Ectodermal cell (in vitro differentiated cells): ENCODE results near the gene SMARCA4.

ENCODE experiments used
- H3K27ac ChIP-seq: 2 replicates; pipeline ENCODE4 v1.7.0; 2013; ENCODE audit warnings: mild to moderate bottlenecking, low read depth, low read length; ENCODE audit not compliant: insufficient read depth, poor library complexity, severe bottlenecking
- H3K27me3 ChIP-seq: 2 replicates; pipeline ENCODE4 v1.7.0; 2013; ENCODE audit warnings: mild to moderate bottlenecking, low read length; ENCODE audit not compliant: insufficient read depth, control insufficient read depth, poor library complexity, severe bottlenecking
- H3K36me3 ChIP-seq: one replicate; pipeline ENCODE4 v1.7.0; 2013; ENCODE audit warnings: low read length; ENCODE audit not compliant: control insufficient read depth, insufficient read depth
- H3K4me1 ChIP-seq: one replicate; pipeline ENCODE4 v1.7.0; 2013; ENCODE audit warnings: low read length; ENCODE audit not compliant: control insufficient read depth, insufficient read depth
- H3K4me3 ChIP-seq: 2 replicates; pipeline ENCODE4 v1.7.0; 2013; ENCODE audit warnings: low read depth, low read length, control low read depth; ENCODE audit not compliant: insufficient read depth
- H3K9me3 ChIP-seq: 2 replicates; pipeline ENCODE4 v1.7.0; 2013; ENCODE audit warnings: mild to moderate bottlenecking, low read length, moderate library complexity; ENCODE audit not compliant: control insufficient read depth
- WGBS, 2 experiments: methylation state at CpG; one replicate each; pipeline ENCODE4 v1.1.7; 2013; ENCODE audit warnings: missing lambda C conversion rate in 2 of 2; 5-methylcytosine and 5-hydroxymethylcytosine counted together

SMARCA4 gene

GRCh38 chr19:11047866-11048265 lies 87.0 kb downstream of the SMARCA4 start:
- 95 to 98% methylated on average over 4 of the region's 4 CpGs for WGBS, 2 experiments
- H3K27ac ChIP-seq, result no peak overlapping the region
- no peak overlapping the region for H3K4me3 ChIP-seq
- no peaks in the 10 kb centered on the region for H3K4me1 ChIP-seq
- H3K9me3 ChIP-seq, result no peaks in the 10 kb centered on the region
- peaks cover 28% of the 10 kb centered on the region for H3K36me3 ChIP-seq
- H3K27me3 ChIP-seq, result no peaks in the 10 kb centered on the region

GRCh38 chr19:11050323-11051114 lies 89.7 kb downstream of the SMARCA4 start:
- no peaks in the 10 kb centered on the region for H3K9me3 ChIP-seq
- H3K27ac ChIP-seq, result no peak overlapping the region
- no peak overlapping the region for H3K4me3 ChIP-seq
- WGBS, 2 experiments, result 94 to 95% methylated on average over 9 of the region's 9 CpGs
- H3K36me3 ChIP-seq, result peaks cover 22% of the 10 kb centered on the region
- H3K27me3 ChIP-seq, result no peaks in the 10 kb centered on the region
- no peaks in the 10 kb centered on the region for H3K4me1 ChIP-seq

GRCh38 chr19:11053817-11054195 lies 93.0 kb downstream of the SMARCA4 start:
- no peak overlapping the region for H3K4me3 ChIP-seq
- H3K27me3 ChIP-seq, result no peaks in the 10 kb centered on the region
- peaks cover 23% of the 10 kb centered on the region for H3K36me3 ChIP-seq
- no peaks in the 10 kb centered on the region for H3K9me3 ChIP-seq
- 94 to 96% methylated on average over 4 of the region's 4 CpGs for WGBS, 2 experiments
- no peaks in the 10 kb centered on the region for H3K4me1 ChIP-seq
- no peak overlapping the region for H3K27ac ChIP-seq

GRCh38 chr19:11054200-11054599 lies 93.4 kb downstream of the SMARCA4 start:
- no peak overlapping the region for H3K27ac ChIP-seq
- WGBS, 2 experiments, result 88 to 91% methylated on average over 8 of the region's 8 CpGs
- H3K4me1 ChIP-seq, result no peaks in the 10 kb centered on the region
- H3K9me3 ChIP-seq, result no peaks in the 10 kb centered on the region
- H3K27me3 ChIP-seq, result no peaks in the 10 kb centered on the region
- peaks cover 19% of the 10 kb centered on the region for H3K36me3 ChIP-seq
- H3K4me3 ChIP-seq, result no peak overlapping the region

GRCh38 chr19:11054628-11055027 lies 93.8 kb downstream of the SMARCA4 start:
- no peak overlapping the region for H3K4me3 ChIP-seq
- WGBS, 2 experiments, result 95 to 97% methylated on average over 8 of the region's 8 CpGs

GRCh38 chr19:11058246-11059030 lies 97.6 kb downstream of the SMARCA4 start:
- no peak overlapping the region for H3K4me3 ChIP-seq
- H3K36me3 ChIP-seq, result peaks cover 24% of the 10 kb centered on the region
- WGBS, 2 experiments, result 93 to 94% methylated on average over 34 of the region's 34 CpGs
- H3K27me3 ChIP-seq, result no peaks in the 10 kb centered on the region
- H3K27ac ChIP-seq, result no peak overlapping the region
- no peaks in the 10 kb centered on the region for H3K9me3 ChIP-seq
- no peaks in the 10 kb centered on the region for H3K4me1 ChIP-seq

More at GRCh38 chr19:11054628-11055027, 93.8 kb downstream of the SMARCA4 start:
- Histone ChIP-seq H3K4me1 (no peaks in the 10 kb centered on the region), H3K27me3 (no peaks in the 10 kb centered on the region), H3K27ac (peak overlapping the region; percentile 16), H3K36me3 (peaks cover 17% of the 10 kb centered on the region), H3K9me3 (no peaks in the 10 kb centered on the region)

- WGBS, 2 experiments, result 96% methylated on average over 43 of the region's 43 CpGs
Measured at GRCh38 chr19:11059511-11060358, 98.9 kb downstream of the SMARCA4 start.

GRCh38 chr19:11061952-11062351 lies 101.1 kb downstream of the SMARCA4 start:
- H3K27me3 ChIP-seq, result no peaks in the 10 kb centered on the region
- no peak overlapping the region for H3K4me3 ChIP-seq
- no peak overlapping the region for H3K27ac ChIP-seq
- 95 to 96% methylated on average over 14 of the region's 14 CpGs for WGBS, 2 experiments
- no peaks in the 10 kb centered on the region for H3K4me1 ChIP-seq
- H3K9me3 ChIP-seq, result no peaks in the 10 kb centered on the region
- H3K36me3 ChIP-seq, result peaks cover 32% of the 10 kb centered on the region

More at GRCh38 chr19:11059511-11060358, 98.9 kb downstream of the SMARCA4 start:
- Histone ChIP-seq H3K4me3 (no peak overlapping the region), H3K9me3 (no peaks in the 10 kb centered on the region), H3K27ac (no peak overlapping the region), H3K36me3 (peaks cover 24% of the 10 kb centered on the region), H3K27me3 (no peaks in the 10 kb centered on the region), H3K4me1 (no peaks in the 10 kb centered on the region)

GRCh38 chr19:11063434-11063833 lies 102.6 kb downstream of the SMARCA4 start:
- 88 to 96% methylated on average over 3 of the region's 3 CpGs for WGBS, 2 experiments
- no peak overlapping the region for H3K27ac ChIP-seq
- H3K4me3 ChIP-seq, result no peak overlapping the region
- no peaks in the 10 kb centered on the region for H3K27me3 ChIP-seq
- peaks cover 35% of the 10 kb centered on the region for H3K36me3 ChIP-seq
- no peaks in the 10 kb centered on the region for H3K4me1 ChIP-seq
- H3K9me3 ChIP-seq, result no peaks in the 10 kb centered on the region
